Upper lobe of right lung (tissue), 1 donor: Measurements from ENCODE around the gene AMDHD2. TPM values are rescaled to one million over a fixed set of nuclear protein-coding genes. Genes with fewer than 3 reads are reported as not detected.
A peak's percentile ranks its signal among the peaks of the same experiment; 100 is the strongest.

Source experiments
- ATAC-seq: fragments of 200-7000 bp; cut with Tn5 transposase; one replicate; pipeline ENCODE4 v1.9.1; 2020; ENCODE audit warnings: mild to moderate bottlenecking, moderate library complexity
- DNase-seq: peaks from one replicate; pipeline ENCODE4 v3.0.0-alpha.2; 2020
- H3K27ac ChIP-seq: fragments of 200-600 bp; one replicate; pipeline ENCODE4 v1.8.0; 2022
- H3K27me3 ChIP-seq: fragments of 200-600 bp; one replicate; pipeline ENCODE4 v1.8.0; 2022; ENCODE audit warnings: mild to moderate bottlenecking
- H3K36me3 ChIP-seq: fragments of 200-600 bp; one replicate; pipeline ENCODE4 v1.8.0; 2022
- H3K4me1 ChIP-seq: fragments of 200-600 bp; one replicate; pipeline ENCODE4 v1.8.0; 2022
- H3K4me3 ChIP-seq: fragments of 200-600 bp; one replicate; pipeline ENCODE4 v1.8.0; 2022; ENCODE audit warnings: mild to moderate bottlenecking
- H3K9me3 ChIP-seq: fragments of 200-600 bp; one replicate; pipeline ENCODE4 v1.8.0; 2022
- intact Hi-C: fragments of 100-400 bp; cut with DNase I; formaldehyde crosslinking; loops from one replicate; pipeline ENCODE4 v1.11.0; 2022
- long read RNA-seq: library from polyadenylated mRNA; unstranded; transcript quantifications from one replicate; pipeline ENCODE4 v2.0.0, GENCODE V29; 2021
- total RNA-seq: library from RNA; stranded (reverse); fragmentation: NEBNext Ultra II Directional; extraction: Animal tissue kit (Norgen Biotek cat#: 25700); gene quantifications from one replicate; pipeline ENCODE4 v1.2.1, GENCODE V29; 2021
- TF ChIP-seq, protein P1 (sequence below): fragments of 200-600 bp; IDR thresholded peaks from one replicate; pipeline ENCODE4 v1.8.0; 2022; ENCODE audit warnings: antibody characterized with exemption
- donor health status: DM: no; HTN: yes; CAD: no; lungs with severe emphysema.

The AMDHD2 gene, protein sequence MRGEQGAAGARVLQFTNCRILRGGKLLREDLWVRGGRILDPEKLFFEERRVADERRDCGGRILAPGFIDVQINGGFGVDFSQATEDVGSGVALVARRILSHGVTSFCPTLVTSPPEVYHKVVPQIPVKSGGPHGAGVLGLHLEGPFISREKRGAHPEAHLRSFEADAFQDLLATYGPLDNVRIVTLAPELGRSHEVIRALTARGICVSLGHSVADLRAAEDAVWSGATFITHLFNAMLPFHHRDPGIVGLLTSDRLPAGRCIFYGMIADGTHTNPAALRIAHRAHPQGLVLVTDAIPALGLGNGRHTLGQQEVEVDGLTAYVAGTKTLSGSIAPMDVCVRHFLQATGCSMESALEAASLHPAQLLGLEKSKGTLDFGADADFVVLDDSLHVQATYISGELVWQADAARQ
- total RNA-seq: 61.7 TPM
- long read RNA-seq, transcript AMDHD2-201 (11 exons, 1,459 nt): major isoform, 34 of 103 reads
- long read RNA-seq, transcript AMDHD2-202 (10 exons, 3,273 nt): minor isoform, 13 of 103 reads
- long read RNA-seq, partial matches to known transcripts: 11 of 103 reads
- long read RNA-seq, other reads (novel, unspliced or antisense): 43 of 103 reads

DNA sequence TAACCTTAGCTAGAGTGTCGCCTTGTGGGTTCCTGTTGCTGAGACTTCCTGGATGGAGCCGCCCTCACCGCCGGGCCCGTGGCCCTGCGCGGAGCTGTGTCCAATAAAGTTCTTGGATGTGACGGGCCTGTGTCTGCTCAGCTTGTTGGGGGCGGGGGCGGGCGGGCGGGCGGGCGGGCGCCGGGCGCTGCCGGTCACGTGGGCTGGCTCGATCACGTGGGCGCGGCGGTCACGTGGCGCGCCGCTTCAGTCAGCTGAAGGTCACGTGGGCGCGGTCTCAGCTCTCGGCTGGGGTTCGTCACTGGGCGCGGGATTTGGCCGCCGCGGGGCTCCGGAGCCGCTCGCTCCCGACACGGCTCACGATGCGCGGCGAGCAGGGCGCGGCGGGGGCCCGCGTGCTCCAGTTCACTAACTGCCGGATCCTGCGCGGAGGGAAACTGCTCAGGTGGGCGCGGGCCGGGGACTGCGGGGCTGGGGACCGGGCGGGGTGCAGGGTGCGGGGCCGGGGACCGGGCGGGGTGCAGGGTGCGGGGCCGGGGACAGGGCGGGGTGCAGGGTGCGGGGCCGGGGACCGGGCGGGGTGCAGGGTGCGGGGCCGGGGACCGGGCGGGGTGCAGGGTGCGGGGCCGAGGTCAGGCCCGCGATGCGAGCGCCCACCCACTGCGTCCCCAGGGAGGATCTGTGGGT lies at the start of gene AMDHD2:
Gene AMDHD2 (plus strand): TSS at position 275 of the 687 bp plus-strand sequence. CDS start 88 bp downstream, at position 363.
- TF ChIP-seq, protein P1, sequence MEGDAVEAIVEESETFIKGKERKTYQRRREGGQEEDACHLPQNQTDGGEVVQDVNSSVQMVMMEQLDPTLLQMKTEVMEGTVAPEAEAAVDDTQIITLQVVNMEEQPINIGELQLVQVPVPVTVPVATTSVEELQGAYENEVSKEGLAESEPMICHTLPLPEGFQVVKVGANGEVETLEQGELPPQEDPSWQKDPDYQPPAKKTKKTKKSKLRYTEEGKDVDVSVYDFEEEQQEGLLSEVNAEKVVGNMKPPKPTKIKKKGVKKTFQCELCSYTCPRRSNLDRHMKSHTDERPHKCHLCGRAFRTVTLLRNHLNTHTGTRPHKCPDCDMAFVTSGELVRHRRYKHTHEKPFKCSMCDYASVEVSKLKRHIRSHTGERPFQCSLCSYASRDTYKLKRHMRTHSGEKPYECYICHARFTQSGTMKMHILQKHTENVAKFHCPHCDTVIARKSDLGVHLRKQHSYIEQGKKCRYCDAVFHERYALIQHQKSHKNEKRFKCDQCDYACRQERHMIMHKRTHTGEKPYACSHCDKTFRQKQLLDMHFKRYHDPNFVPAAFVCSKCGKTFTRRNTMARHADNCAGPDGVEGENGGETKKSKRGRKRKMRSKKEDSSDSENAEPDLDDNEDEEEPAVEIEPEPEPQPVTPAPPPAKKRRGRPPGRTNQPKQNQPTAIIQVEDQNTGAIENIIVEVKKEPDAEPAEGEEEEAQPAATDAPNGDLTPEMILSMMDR: no peak
- H3K4me1 ChIP-seq: peaks cover 53% of the 10 kb centered on the region
- H3K27ac ChIP-seq: peak within 1 kb of the TSS; percentile 70
- H3K27me3 ChIP-seq: no peaks in the 10 kb centered on the region
- H3K36me3 ChIP-seq: peaks cover 40% of the 10 kb centered on the region
- ATAC-seq: peak; percentile 74
- peak within 1 kb of the TSS; percentile 67 for H3K4me3 ChIP-seq
- intact Hi-C loops: no loop called here
- peak; percentile 95 for DNase-seq
- no peaks in the 10 kb centered on the region for H3K9me3 ChIP-seq

DNA sequence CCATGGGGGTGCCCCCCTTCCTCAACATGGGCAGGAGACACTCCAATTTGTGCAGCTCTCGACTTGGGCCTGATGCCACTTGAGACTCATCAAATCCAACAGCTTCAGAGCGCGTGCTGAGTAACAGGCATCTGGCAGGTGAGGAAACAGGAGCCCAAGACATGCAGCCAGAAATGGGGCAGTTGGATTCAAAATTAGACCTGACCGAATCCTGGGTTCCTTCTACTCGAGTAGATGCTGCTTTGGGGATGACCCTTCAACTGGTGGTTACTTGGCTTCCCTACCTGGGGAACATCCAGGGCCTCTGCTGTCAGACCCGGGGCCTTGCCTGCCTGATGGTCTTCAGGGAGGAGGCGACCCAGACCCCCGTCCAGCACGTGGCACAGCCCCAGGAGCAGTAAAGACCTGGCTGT lies 49.6 kb upstream of the AMDHD2 start:
- Histone ChIP-seq H3K4me1 (peaks cover 42% of the 10 kb centered on the region), H3K9me3 (no peaks in the 10 kb centered on the region), H3K36me3 (no peaks in the 10 kb centered on the region), H3K27ac (no peak overlapping the region), H3K27me3 (peaks cover 45% of the 10 kb centered on the region), H3K4me3 (no peak overlapping the region)
- ATAC-seq (no peak), DNase-seq (no peak)
- intact Hi-C loops: no loop called here
- TF ChIP-seq, protein P1: no peak

DNA sequence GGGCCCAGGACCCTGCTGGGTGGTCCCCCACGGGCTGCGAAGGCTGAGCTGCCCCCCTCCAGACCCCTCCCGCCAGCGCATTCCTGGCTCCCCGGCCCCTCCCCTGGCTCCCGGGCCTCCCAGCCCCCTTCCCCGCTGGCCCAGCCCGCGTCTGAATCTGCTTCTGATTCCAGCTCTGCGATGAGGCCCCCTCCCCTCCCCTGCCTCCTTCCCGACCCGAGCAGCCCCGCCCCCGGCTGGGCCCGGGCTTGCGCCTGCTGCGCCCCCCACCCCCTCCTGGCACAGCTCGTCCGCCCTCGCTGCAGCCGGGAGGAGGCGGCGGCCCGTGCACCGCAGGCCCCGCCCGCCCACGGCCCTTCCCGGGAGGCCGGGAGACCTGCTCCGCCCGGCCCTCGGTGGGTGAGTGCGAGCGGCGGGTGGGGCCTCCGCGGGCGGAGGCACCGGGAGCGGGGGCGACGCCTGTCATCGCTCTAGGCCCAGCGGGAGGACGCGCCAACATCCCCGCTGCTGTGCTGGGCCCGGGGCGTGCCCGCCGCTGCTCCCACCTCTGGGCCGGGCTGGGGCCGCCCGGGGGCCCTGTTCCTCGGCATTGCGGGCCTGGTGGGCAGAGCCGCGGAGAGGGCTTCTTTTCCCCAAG lies 49.0 kb upstream of the AMDHD2 start, which contains the start of gene NTN3:
Gene NTN3 (plus strand): TSS at position 282 of the 637 bp plus-strand sequence. CDS start 405 bp downstream, outside the sequence.
- Histone ChIP-seq H3K4me3 (no peak within 1 kb of the TSS), H3K27ac (no peak within 1 kb of the TSS), H3K9me3 (no peaks in the 10 kb centered on the region), H3K4me1 (peaks cover 47% of the 10 kb centered on the region), H3K36me3 (no peaks in the 10 kb centered on the region), H3K27me3 (peaks cover 45% of the 10 kb centered on the region)
- TF ChIP-seq, protein P1: no peak
- DNase-seq: no peak
- intact Hi-C loops: no loop called here
- ATAC-seq: no peak

DNA sequence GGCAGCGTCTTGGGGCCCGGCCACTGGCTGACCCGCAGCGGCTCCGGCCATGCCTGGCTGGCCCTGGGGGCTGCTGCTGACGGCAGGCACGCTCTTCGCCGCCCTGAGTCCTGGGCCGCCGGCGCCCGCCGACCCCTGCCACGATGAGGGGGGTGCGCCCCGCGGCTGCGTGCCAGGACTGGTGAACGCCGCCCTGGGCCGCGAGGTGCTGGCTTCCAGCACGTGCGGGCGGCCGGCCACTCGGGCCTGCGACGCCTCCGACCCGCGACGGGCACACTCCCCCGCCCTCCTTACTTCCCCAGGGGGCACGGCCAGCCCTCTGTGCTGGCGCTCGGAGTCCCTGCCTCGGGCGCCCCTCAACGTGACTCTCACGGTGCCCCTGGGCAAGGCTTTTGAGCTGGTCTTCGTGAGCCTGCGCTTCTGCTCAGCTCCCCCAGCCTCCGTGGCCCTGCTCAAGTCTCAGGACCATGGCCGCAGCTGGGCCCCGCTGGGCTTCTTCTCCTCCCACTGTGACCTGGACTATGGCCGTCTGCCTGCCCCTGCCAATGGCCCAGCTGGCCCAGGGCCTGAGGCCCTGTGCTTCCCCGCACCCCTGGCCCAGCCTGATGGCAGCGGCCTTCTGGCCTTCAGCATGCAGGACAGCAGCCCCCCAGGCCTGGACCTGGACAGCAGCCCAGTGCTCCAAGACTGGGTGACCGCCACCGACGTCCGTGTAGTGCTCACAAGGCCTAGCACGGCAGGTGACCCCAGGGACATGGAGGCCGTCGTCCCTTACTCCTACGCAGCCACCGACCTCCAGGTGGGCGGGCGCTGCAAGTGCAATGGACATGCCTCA lies 48.3 kb upstream of the AMDHD2 start:
- intact Hi-C loops: no loop called here
- Histone ChIP-seq H3K9me3 (no peaks in the 10 kb centered on the region), H3K27me3 (peaks cover 45% of the 10 kb centered on the region), H3K27ac (no peak overlapping the region), H3K36me3 (no peaks in the 10 kb centered on the region), H3K4me3 (no peak overlapping the region), H3K4me1 (peaks cover 47% of the 10 kb centered on the region)
- ATAC-seq (no peak), DNase-seq (no peak)
- TF ChIP-seq, protein P1: no peak

DNA sequence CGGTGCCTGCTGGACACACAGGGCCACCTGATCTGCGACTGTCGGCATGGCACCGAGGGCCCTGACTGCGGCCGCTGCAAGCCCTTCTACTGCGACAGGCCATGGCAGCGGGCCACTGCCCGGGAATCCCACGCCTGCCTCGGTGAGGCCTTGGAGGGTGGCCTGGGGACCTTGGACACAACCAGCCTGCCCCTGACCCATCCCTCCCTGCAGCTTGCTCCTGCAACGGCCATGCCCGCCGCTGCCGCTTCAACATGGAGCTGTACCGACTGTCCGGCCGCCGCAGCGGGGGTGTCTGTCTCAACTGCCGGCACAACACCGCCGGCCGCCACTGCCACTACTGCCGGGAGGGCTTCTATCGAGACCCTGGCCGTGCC lies 47.7 kb upstream of the AMDHD2 start:
- ATAC-seq (no peak), DNase-seq (no peak)
- Histone ChIP-seq H3K36me3 (no peaks in the 10 kb centered on the region), H3K27ac (no peak overlapping the region), H3K4me3 (no peak overlapping the region), H3K4me1 (peaks cover 47% of the 10 kb centered on the region), H3K27me3 (peaks cover 45% of the 10 kb centered on the region), H3K9me3 (no peaks in the 10 kb centered on the region)
- TF ChIP-seq, protein P1: no peak
- intact Hi-C loops: no loop called here
